ENCODE data around the gene SDHAF3. TPM values are rescaled to one million over a fixed set of nuclear protein-coding genes. Genes with fewer than 3 reads are reported as not detected.

The SDHAF3 gene
- total and polyA plus RNA-seq, 7 donors, result 12.9 to 22.6 (median 14.1) TPM

DNA sequence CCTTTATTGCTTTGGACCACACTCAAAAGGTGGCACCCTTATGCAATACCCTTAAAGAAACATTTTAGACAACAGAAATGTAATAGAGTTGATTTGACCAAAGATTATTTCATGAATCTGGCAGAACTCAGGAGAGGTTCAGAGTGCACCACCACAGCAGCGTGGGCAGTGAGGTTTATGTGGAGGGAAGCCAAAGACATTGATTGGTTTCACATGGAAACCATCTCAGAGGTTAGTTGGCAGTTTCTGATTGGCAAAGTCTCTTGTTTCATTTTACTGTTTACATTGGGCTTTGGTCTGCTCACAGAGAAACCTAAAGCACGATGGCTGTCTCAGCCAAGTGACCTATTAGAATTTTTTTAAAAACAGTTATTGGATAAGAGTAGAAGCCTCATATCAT lies 101.3 kb downstream of the SDHAF3 start:
- DNase-seq, result no peak
- TF ChIP-seq, protein P1, sequence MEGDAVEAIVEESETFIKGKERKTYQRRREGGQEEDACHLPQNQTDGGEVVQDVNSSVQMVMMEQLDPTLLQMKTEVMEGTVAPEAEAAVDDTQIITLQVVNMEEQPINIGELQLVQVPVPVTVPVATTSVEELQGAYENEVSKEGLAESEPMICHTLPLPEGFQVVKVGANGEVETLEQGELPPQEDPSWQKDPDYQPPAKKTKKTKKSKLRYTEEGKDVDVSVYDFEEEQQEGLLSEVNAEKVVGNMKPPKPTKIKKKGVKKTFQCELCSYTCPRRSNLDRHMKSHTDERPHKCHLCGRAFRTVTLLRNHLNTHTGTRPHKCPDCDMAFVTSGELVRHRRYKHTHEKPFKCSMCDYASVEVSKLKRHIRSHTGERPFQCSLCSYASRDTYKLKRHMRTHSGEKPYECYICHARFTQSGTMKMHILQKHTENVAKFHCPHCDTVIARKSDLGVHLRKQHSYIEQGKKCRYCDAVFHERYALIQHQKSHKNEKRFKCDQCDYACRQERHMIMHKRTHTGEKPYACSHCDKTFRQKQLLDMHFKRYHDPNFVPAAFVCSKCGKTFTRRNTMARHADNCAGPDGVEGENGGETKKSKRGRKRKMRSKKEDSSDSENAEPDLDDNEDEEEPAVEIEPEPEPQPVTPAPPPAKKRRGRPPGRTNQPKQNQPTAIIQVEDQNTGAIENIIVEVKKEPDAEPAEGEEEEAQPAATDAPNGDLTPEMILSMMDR (IDR thresholded peaks at IDR 0.05), result no peak
- intact Hi-C loops (cut with DNase I), result no loop called here
- ATAC-seq, result no peak
- Histone ChIP-seq H3K36me3 (ENCODE audit: insufficient read depth in 1 of 2, low read depth in 1 of 2) (no peaks in the 10 kb centered on the region), H3K4me1 (no peaks in the 10 kb centered on the region), H3K9me3 (no peaks in the 10 kb centered on the region), H3K27ac (no peak overlapping the region), H3K4me3 (no peak overlapping the region), H3K27me3 (ENCODE audit: insufficient read depth in 3 of 3, low read length in 2 of 3) (no peaks in the 10 kb centered on the region)
- WGBS, 3 donors, result 28 to 36% (median 34%) methylated on average over 2 of the region's 2 CpGs

DNA sequence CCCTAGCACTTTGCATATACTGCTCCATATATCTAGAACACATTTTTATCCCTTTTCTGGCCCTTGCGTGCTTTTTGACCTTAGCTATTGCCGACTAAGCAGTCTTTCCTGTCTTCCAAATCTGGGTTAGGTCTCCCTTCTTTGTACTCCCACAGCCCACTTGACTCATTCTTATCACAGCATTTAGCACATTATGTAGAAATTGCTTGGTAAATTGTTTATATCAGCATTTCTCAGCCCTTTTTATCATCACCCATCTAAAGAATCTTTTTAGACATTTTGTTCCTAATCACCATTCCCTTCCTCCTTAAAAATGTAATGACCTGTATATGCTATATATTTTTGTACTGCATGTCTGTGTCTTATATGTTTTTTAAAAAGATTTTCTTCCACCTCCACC lies 101.7 kb downstream of the SDHAF3 start:
- TF ChIP-seq, protein P1 (IDR thresholded peaks at IDR 0.05), result no peak
- Histone ChIP-seq H3K9me3 (no peaks in the 10 kb centered on the region), H3K27ac (no peak overlapping the region), H3K36me3 (ENCODE audit: insufficient read depth in 1 of 2, low read depth in 1 of 2) (no peaks in the 10 kb centered on the region), H3K4me3 (no peak overlapping the region), H3K4me1 (no peaks in the 10 kb centered on the region), H3K27me3 (ENCODE audit: insufficient read depth in 3 of 3, low read length in 2 of 3) (no peaks in the 10 kb centered on the region)
- ATAC-seq, result no peak
- WGBS, 3 donors, result 74 to 83% (median 82%) methylated on average over 2 of the region's 2 CpGs
- no peak for DNase-seq
- intact Hi-C loops (cut with DNase I), result no loop called here

DNA sequence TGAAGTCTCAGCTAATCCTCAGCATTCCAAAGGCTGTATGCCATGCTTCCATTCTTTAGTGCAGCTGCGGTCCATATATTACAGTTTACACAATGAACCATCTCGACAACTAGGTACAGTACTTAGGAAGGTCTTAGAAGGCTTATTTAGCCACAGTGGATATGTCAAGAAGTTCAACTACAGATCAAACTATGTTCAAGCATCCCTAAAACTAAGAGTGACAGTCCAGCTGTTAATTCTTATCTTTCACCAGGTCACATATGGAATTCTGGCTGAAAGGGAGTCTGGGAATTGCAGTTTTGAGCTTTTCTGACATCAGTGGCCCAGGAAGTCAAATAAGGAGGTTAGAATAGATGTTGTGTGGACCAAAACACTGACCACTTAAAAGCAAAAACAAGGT lies 106.8 kb downstream of the SDHAF3 start:
- TF ChIP-seq, protein P1 (IDR thresholded peaks at IDR 0.05), result no peak
- DNase-seq, result no peak
- intact Hi-C loops (cut with DNase I), result no loop called here
- WGBS, 3 donors, result 38 to 49% (median 39%) methylated on average over 2 of the region's 2 CpGs
- Histone ChIP-seq H3K4me1 (no peaks in the 10 kb centered on the region), H3K27me3 (ENCODE audit: insufficient read depth in 3 of 3, low read length in 2 of 3) (no peaks in the 10 kb centered on the region), H3K4me3 (no peak overlapping the region), H3K27ac (no peak overlapping the region), H3K36me3 (ENCODE audit: insufficient read depth in 1 of 2, low read depth in 1 of 2) (no peaks in the 10 kb centered on the region), H3K9me3 (no peaks in the 10 kb centered on the region)
- no peak for ATAC-seq

DNA sequence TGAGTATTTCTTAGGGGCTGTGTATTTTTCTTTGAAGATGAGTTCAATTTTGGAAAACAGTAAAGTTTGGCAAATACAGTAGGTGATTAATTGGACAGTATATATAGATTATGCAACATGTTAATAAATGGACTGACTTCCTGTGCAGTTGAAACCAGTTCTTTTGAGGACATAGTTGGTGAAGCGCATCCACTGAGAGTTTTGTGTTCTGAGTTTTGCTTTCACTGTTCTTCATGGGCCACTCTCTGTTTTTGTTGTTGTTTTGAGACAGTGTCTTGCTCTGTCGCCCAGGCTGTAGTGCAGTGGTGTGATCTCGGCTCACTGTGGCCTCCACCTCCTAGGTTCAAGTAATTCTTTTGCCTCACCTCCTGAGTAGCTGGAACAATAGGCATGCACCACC lies 109.0 kb downstream of the SDHAF3 start:
- no peak overlapping the region for H3K27ac ChIP-seq
- H3K9me3 ChIP-seq, result no peaks in the 10 kb centered on the region
- no peaks in the 10 kb centered on the region for H3K4me1 ChIP-seq
- no peak overlapping the region for H3K4me3 ChIP-seq
- TF ChIP-seq, protein P1 (IDR thresholded peaks at IDR 0.05), result no peak
- DNase-seq (no peak), ATAC-seq (no peak)
- H3K27me3 ChIP-seq (ENCODE audit: insufficient read depth in 3 of 3, low read length in 2 of 3), result no peaks in the 10 kb centered on the region
- H3K36me3 ChIP-seq (ENCODE audit: insufficient read depth in 1 of 2, low read depth in 1 of 2), result no peaks in the 10 kb centered on the region
- 64 to 93% (median 80%) methylated on average over 3 of the region's 3 CpGs for WGBS, 3 donors
- intact Hi-C loops (cut with DNase I), result no loop called here

Other genes starting within 250 kb of the SDHAF3 start
- gene DLX6, start 112.1 kb upstream of the SDHAF3 start, total RNA-seq, result not detected
- not detected for gene DLX6, start 112.1 kb upstream of the SDHAF3 start, polyA plus RNA-seq
- gene DLX5, start 92.9 kb upstream of the SDHAF3 start, total RNA-seq, result not detected
- not detected for gene DLX5, start 92.9 kb upstream of the SDHAF3 start, polyA plus RNA-seq